H1 (cell line): ENCODE measurements around the gene SAMD14. TPM values are rescaled to one million over a fixed set of nuclear protein-coding genes. Genes with fewer than 3 reads are reported as not detected.

ENCODE experiments used
- CBX5 ChIP-seq: fragments of 300-800, 300-1000 bp; sonication (generic); IDR thresholded peaks from 2 replicates; pipeline ENCODE4 v1.7.1; 2016; ENCODE audit warnings: antibody characterized with exemption, low read length, low read depth
- CHD7 ChIP-seq: fragments of 300-600 bp; sonication (generic); IDR thresholded peaks from 2 replicates; pipeline ENCODE4 v1.7.1; 2012; ENCODE audit warnings: low read length, moderate library complexity, mild to moderate bottlenecking, inconsistent platforms; ENCODE audit not compliant: insufficient replicate concordance
- EP300 ChIP-seq, 2 experiments: IDR thresholded peaks; 1 replicate in 1 of 2; 2 replicates in 1 of 2; pipeline ENCODE4 v1.6.1; 2011 to 2012; ENCODE audit warnings: low read depth in 2 of 2, low read length in 2 of 2, mild to moderate bottlenecking in 2 of 2, borderline replicate concordance in 1 of 2, inconsistent platforms in 1 of 2, moderate library complexity in 1 of 2
- NRF1 ChIP-seq: IDR thresholded peaks from 2 replicates; pipeline ENCODE4 v1.6.1; 2011; ENCODE audit warnings: mild to moderate bottlenecking, low read depth, low read length, improper control_type of control experiment
- POLR2A ChIP-seq, 2 experiments: IDR thresholded peaks; 1 replicate in 1 of 2; 2 replicates in 1 of 2; pipeline ENCODE4 v1.6.1; 2011; ENCODE audit warnings: low read depth in 2 of 2, low read length in 2 of 2, mild to moderate bottlenecking in 2 of 2; ENCODE audit errors: control extremely low read depth in 1 of 2
- RAD21 ChIP-seq, 2 experiments: IDR thresholded peaks in 1 of 2; conservative IDR thresholded peaks in 1 of 2; 2 replicates each; pipeline ENCODE4 v1.6.1; 2011; ENCODE audit warnings: low read depth in 2 of 2, low read length in 2 of 2, improper control_type of control experiment in 1 of 2, inconsistent platforms in 1 of 2, mild to moderate bottlenecking in 1 of 2, moderate library complexity in 1 of 2
- RXRA ChIP-seq: IDR thresholded peaks from 2 replicates; pipeline ENCODE4 v1.6.1; 2011; ENCODE audit warnings: low read depth, mild to moderate bottlenecking, low read length, moderate library complexity; ENCODE audit not compliant: insufficient read depth
- TAF7 ChIP-seq: optimal IDR thresholded peaks from 2 replicates; pipeline ENCODE3; 2011; ENCODE audit warnings: low read depth, mild to moderate bottlenecking, inconsistent platforms, low read length, moderate library complexity, borderline replicate concordance
- TBP ChIP-seq: IDR thresholded peaks from 2 replicates; pipeline ENCODE4 v1.6.1; 2011; ENCODE audit warnings: low read depth, low read length, improper control_type of control experiment
- polyA plus RNA-seq, 7 experiments: library from polyadenylated mRNA; depleted of rRNA in 3 of 7; stranded (reverse) in 5 of 7; unstranded in 2 of 7; fragments of >200 nt in 5 of 7; fragments of 200-250 nt in 2 of 7; gene quantifications; 1 replicate in 5 of 7; 2 replicates in 1 of 7; 4 replicates in 1 of 7; pipeline versions ENCODE4 v1.2.1 to v1.2.3, GENCODE V29; 2011 to 2013; ENCODE audit warnings: missing spikeins in 2 of 7, mixed read lengths in 2 of 7
- total RNA-seq: library from RNA; stranded (reverse); fragmentation: NEBNext Ultra II Directional; extraction: Animal tissue kit (Norgen Biotek cat#: 25700); gene quantifications from 2 replicates; pipeline ENCODE4 v1.2.1, GENCODE V29; 2021

Gene SAMD14
- total and polyA plus RNA-seq, 2 of the 8 experiments (the other 6 are each of a cell fraction or from before 2014, with no cell fraction given), result 5.7 to 5.8 TPM

DNA sequence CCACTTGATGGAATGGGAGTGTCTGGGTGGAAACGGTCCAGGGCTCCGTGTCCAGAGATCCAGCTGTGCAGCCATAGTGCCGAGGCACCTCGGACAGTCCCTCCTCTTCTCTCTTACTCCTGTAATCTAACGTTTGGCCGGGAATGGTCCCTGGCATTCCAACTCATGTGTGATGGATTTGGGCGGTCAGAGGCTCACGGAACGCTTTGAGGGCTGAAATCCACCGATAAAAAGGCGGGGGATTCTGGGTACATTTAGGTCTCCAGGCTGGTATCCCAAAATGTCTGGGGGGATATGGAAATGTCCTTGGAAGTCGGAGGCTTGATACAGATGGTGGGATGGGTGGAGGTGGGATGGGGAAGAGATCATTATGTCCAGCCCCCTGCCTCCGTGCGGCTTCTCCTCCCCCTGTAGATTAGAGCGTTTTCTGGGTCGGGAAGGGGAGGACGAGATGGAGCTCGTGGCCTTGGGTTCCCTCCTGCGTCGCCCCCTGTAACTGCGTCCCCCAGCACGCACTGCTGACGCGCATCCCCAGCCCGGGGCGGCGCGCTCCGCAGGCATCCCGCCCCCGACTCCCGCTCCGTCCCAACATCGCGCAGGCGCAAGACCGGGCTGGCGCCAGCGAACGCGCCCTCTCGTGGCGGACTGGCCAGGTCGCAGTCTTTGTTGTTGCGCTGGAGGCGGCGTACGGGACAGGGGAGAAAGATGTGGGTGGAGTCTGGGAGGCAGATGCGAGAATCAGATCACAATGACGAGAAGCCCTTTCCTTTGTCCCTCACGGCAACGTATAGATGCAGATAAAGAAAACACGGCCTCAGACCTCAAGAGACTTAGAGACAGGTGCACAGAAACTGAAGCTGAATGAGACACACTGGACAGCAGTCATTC lies 31.3 kb upstream of the SAMD14 start (continued):
- TF ChIP-seq NRF1, result peak; percentile 74
- no peak for TF ChIP-seq EP300 (IDR thresholded peaks at IDR 0.05; ENCODE audit: borderline replicate concordance in 1 of 2, low read depth in 2 of 2, low read length in 2 of 2)
- peak; percentile 13; the same call in 1 of the 2 replicates for TF ChIP-seq TBP
- peak; percentile 56 to 72 for TF ChIP-seq RAD21 (IDR thresholded peaks at IDR 0.05 in 1 of 2, conservative IDR thresholded peaks at IDR 0.05 in 1 of 2; ENCODE audit: low read depth in 2 of 2, low read length in 2 of 2)
- peak in 1 of 2 experiments; percentile 55; a peak in 1 of 3 replicates for TF ChIP-seq POLR2A (IDR thresholded peaks at IDR 0.05; ENCODE audit: control extremely low read depth in 1 of 2, low read depth in 2 of 2, low read length in 2 of 2)
- no peak for TF ChIP-seq CHD7
- TF ChIP-seq RXRA, result no peak
- no peak for TF ChIP-seq CBX5
- no peak for TF ChIP-seq TAF7
